ENCODE measurements around the gene NLRP1. TPM values are rescaled to one million over a fixed set of nuclear protein-coding genes. Genes with fewer than 3 reads are reported as not detected.

NLRP1 gene
- total and polyA plus RNA-seq, 2 donors (not counting 3 experiments of a cell fraction or from before 2014, with no cell fraction given), result 43.8 to 53.9 TPM

DNA sequence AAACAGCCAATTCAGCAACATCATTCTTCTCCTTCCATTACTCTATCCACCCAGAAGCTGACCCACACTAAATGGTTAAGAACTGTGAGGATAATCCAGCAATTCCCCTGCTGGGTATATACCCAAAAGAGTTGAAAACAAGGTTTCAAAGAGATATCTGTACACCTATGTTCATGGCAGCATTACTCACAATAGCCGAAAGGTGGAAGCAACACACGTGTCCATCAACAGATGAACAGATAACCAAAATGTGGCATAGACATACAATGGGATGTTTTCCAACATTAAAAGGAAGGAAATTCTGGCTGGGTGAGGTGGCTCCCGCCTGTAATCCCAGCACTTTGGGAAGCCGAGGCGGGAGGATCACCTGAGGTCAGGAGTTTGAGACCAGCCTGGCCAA lies 78.0 kb downstream of the NLRP1 start:
- H3K4me2 ChIP-seq (ENCODE audit: insufficient read depth, low read length), result no peak overlapping the region
- no peak overlapping the region for H3K9ac ChIP-seq (replicated peaks; ENCODE audit: extremely low read depth, insufficient read depth, low read length)
- no peak overlapping the region for H2AFZ ChIP-seq (ENCODE audit: low read depth, low read length)
- H3K9me1 ChIP-seq (replicated peaks; ENCODE audit: control insufficient read depth, extremely low read depth, insufficient read depth, low read length), result no peaks in the 10 kb centered on the region
- no TSS peak for BruUV-seq (replicated peaks)
- TF ChIP-seq GATA2 (IDR thresholded peaks at IDR 0.05; ENCODE audit: insufficient read depth, insufficient read length, low read depth, low read length) (no peak), MYC (IDR thresholded peaks at IDR 0.05; ENCODE audit: low read depth, low read length) (no peak), EZH2 (IDR thresholded peaks at IDR 0.05; ENCODE audit: borderline replicate concordance, low read depth, low read length, severe bottlenecking) (no peak), FOS (IDR thresholded peaks at IDR 0.05; ENCODE audit: borderline replicate concordance, insufficient read depth, low read length) (no peak)
- no peaks in the 10 kb centered on the region for H4K20me1 ChIP-seq (replicated peaks; ENCODE audit: control insufficient read depth, extremely low read depth, insufficient read depth, low read length)
- intact Hi-C loops (cut with micrococcal nuclease) (no loop called here), dilution Hi-C loops (cut with MboI; ENCODE audit: extremely low pct_ligation_motif_present, low sequenced_read_pairs) (no loop called here)
- H3K4me1 ChIP-seq (ENCODE audit: control insufficient read depth, extremely low read depth, insufficient read depth, low read length), result no peaks in the 10 kb centered on the region
- peaks cover 0 to 3% of the 10 kb centered on the region in 2 experiments for H3K36me3 ChIP-seq (ENCODE audit: control insufficient read depth in 2 of 2, extremely low read depth in 1 of 2, insufficient read depth in 2 of 2, low read length in 2 of 2)
- no peaks in the 10 kb centered on the region for H3K9me3 ChIP-seq (replicated peaks; ENCODE audit: control insufficient read depth, insufficient read depth, low read length)
- H3K27ac ChIP-seq (ENCODE audit: insufficient read depth, low read depth, low read length), result no peak overlapping the region
- FAIRE-seq (no peak), DNase-seq (ENCODE audit: low read depth, low spot score) (no peak)
- H3K27me3 ChIP-seq (ENCODE audit: control insufficient read depth in 2 of 2, insufficient read depth in 2 of 2, low read length in 2 of 2), result no peaks in the 10 kb centered on the region
- ChIA-PET POLR2A (no interaction called here), CTCF (no interaction called here)
- H3K4me3 ChIP-seq (replicated peaks in 1 of 3; ENCODE audit: insufficient read depth in 1 of 3, low read depth in 1 of 3, low read length in 3 of 3), result no peak overlapping the region
- no peaks in the 10 kb centered on the region for H3K79me2 ChIP-seq (ENCODE audit: control insufficient read depth, insufficient read depth, low read length)

DNA sequence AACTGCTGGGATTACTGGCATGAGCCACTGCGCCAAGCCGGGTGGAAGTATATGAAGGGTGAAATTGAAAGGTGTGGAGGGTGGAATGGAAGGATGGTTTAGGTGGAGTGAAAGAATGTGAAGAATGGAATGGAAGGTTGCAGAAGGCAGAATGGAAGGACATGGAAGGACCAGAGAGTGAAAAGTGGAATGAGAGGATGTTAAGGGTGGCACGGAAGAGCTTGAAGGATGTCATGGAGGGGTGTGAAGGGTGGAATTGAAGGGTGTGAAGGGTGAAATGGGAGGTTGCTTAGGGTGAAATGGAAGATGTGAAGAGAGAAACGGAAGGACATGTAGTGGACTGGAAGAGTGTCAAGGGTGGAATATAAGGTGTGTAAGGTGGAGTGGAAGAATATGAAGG lies 81.8 kb downstream of the NLRP1 start:
- H3K4me1 ChIP-seq (ENCODE audit: control insufficient read depth, extremely low read depth, insufficient read depth, low read length), result peaks cover 5% of the 10 kb centered on the region
- no TSS peak for BruUV-seq (replicated peaks)
- intact Hi-C loops (cut with micrococcal nuclease), result no loop called here
- no peak overlapping the region for H3K27ac ChIP-seq (ENCODE audit: insufficient read depth, low read depth, low read length)
- no peaks in the 10 kb centered on the region for H3K9me1 ChIP-seq (replicated peaks; ENCODE audit: control insufficient read depth, extremely low read depth, insufficient read depth, low read length)
- POLR2A ChIA-PET, result no interaction called here
- no peak for TF ChIP-seq POLR2A (IDR thresholded peaks at IDR 0.05; ENCODE audit: low read depth, low read length)
- TF ChIP-seq POLR2AphosphoS5 (IDR thresholded peaks at IDR 0.05; ENCODE audit: insufficient read depth, low read depth, low read length), result no peak
- TF ChIP-seq GATA2 (IDR thresholded peaks at IDR 0.05; ENCODE audit: insufficient read depth, insufficient read length, low read depth, low read length), result no peak
- TF ChIP-seq, protein P1, sequence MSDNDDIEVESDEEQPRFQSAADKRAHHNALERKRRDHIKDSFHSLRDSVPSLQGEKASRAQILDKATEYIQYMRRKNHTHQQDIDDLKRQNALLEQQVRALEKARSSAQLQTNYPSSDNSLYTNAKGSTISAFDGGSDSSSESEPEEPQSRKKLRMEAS (IDR thresholded peaks at IDR 0.05; ENCODE audit: insufficient read depth, insufficient read length), result no peak
- no peak for TF ChIP-seq MYC (IDR thresholded peaks at IDR 0.05; ENCODE audit: low read depth, low read length)
- TF ChIP-seq, protein P2, sequence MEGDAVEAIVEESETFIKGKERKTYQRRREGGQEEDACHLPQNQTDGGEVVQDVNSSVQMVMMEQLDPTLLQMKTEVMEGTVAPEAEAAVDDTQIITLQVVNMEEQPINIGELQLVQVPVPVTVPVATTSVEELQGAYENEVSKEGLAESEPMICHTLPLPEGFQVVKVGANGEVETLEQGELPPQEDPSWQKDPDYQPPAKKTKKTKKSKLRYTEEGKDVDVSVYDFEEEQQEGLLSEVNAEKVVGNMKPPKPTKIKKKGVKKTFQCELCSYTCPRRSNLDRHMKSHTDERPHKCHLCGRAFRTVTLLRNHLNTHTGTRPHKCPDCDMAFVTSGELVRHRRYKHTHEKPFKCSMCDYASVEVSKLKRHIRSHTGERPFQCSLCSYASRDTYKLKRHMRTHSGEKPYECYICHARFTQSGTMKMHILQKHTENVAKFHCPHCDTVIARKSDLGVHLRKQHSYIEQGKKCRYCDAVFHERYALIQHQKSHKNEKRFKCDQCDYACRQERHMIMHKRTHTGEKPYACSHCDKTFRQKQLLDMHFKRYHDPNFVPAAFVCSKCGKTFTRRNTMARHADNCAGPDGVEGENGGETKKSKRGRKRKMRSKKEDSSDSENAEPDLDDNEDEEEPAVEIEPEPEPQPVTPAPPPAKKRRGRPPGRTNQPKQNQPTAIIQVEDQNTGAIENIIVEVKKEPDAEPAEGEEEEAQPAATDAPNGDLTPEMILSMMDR (IDR thresholded peaks at IDR 0.05; ENCODE audit: extremely low read depth in 1 of 2, insufficient read depth in 1 of 2, low read depth in 1 of 2, low read length in 2 of 2), result no peak
- TF ChIP-seq JUN (IDR thresholded peaks at IDR 0.05; ENCODE audit: borderline replicate concordance, insufficient read depth, insufficient read length, low read depth), result no peak
- no peak for TF ChIP-seq EZH2 (IDR thresholded peaks at IDR 0.05; ENCODE audit: borderline replicate concordance, low read depth, low read length, severe bottlenecking)
- no peak overlapping the region for H3K9ac ChIP-seq (replicated peaks; ENCODE audit: extremely low read depth, insufficient read depth, low read length)
- no peak overlapping the region for H2AFZ ChIP-seq (ENCODE audit: low read depth, low read length)
- CTCF ChIA-PET, result no interaction called here
- FAIRE-seq, result no peak
- dilution Hi-C loops (cut with MboI; ENCODE audit: extremely low pct_ligation_motif_present, low sequenced_read_pairs), result no loop called here
- no peaks in the 10 kb centered on the region for H4K20me1 ChIP-seq (replicated peaks; ENCODE audit: control insufficient read depth, extremely low read depth, insufficient read depth, low read length)
- H3K9me3 ChIP-seq (replicated peaks; ENCODE audit: control insufficient read depth, insufficient read depth, low read length), result no peaks in the 10 kb centered on the region
- H3K4me3 ChIP-seq (replicated peaks in 1 of 3; ENCODE audit: insufficient read depth in 1 of 3, low read depth in 1 of 3, low read length in 3 of 3), result no peak overlapping the region
- peaks cover 0 to 3% of the 10 kb centered on the region in 2 experiments for H3K36me3 ChIP-seq (ENCODE audit: control insufficient read depth in 2 of 2, extremely low read depth in 1 of 2, insufficient read depth in 2 of 2, low read length in 2 of 2)
- no peak for DNase-seq (ENCODE audit: low read depth, low spot score)
- no peaks in the 10 kb centered on the region for H3K79me2 ChIP-seq (ENCODE audit: control insufficient read depth, insufficient read depth, low read length)
- no peak overlapping the region for H3K4me2 ChIP-seq (ENCODE audit: insufficient read depth, low read length)
- H3K27me3 ChIP-seq (ENCODE audit: control insufficient read depth in 2 of 2, insufficient read depth in 2 of 2, low read length in 2 of 2), result no peaks in the 10 kb centered on the region

All from endothelial cell of umbilical vein (primary cell).